ENCODE measurements around the gene LRRC4B. TPM values are rescaled to one million over a fixed set of nuclear protein-coding genes. Genes with fewer than 3 reads are reported as not detected.
A peak's percentile ranks its signal among the peaks of the same experiment; 100 is the strongest.

The LRRC4B gene
- polyA plus RNA-seq, 1 donor (not counting 4 experiments of a cell fraction or from before 2014, with no cell fraction given), result not detected

DNA sequence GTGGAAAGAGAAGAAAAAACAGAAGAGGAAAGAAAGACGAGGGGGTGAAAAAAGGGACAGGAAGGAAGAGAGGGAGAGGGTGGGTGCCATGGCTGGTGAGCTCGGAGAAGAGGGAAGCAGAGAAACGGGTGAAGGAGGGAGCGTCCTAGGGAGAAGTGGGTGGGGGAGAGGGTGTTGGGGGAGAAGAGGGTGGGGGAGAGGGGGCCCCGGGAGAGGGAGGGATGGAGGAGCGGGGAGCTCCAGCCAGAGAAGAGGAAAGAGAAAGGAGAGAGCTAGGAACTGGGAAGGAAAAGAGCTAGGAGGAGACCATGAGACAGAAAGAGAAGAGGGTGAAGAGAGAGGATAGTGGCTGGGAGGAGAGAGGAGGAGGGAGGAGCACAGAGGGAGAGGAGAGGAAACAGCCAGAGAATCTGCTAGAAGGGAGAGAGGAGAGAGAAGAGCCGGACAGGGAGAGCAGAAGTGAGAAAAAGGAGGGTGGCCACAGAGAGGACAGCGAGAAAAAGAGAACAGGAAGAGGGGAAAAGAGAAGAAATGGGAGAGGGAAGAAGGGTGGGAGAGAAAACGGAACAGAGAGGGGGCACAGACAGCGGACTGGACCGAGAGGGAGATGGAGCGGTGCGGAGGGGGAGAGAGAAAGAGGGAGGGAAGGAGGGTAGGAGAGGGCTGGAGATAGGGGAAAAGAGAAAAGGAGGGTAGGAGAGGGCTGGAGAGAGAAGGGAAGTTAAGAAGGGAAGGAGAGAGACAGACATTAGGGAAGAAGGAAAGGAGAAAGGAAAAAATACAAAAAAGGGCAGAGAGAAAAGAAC, 79.6 kb downstream of the LRRC4B start:
- Histone ChIP-seq H3K27ac (ENCODE audit: control insufficient read depth, insufficient read depth, low read length) (no peak overlapping the region), H3K4me2 (ENCODE audit: control insufficient read depth, extremely low read depth, insufficient read depth, low read depth, low read length) (no peak overlapping the region), H3K9ac (ENCODE audit: control insufficient read depth, extremely low read depth, insufficient read depth, low read length) (no peak overlapping the region), H3K9me1 (ENCODE audit: control insufficient read depth, extremely low read depth, insufficient read depth, low read length) (no peaks in the 10 kb centered on the region), H3K36me3 (ENCODE audit: control insufficient read depth in 2 of 2, extremely low read depth in 1 of 2, insufficient read depth in 2 of 2, low read length in 2 of 2) (peaks cover 0 to 1% of the 10 kb centered on the region in 2 experiments), H3K9me3 (ENCODE audit: control insufficient read depth, low read depth, low read length) (no peaks in the 10 kb centered on the region), H3K27me3 (ENCODE audit: control insufficient read depth, extremely low read depth, insufficient read depth, low read length) (peaks cover 51% of the 10 kb centered on the region), H2AFZ (ENCODE audit: control insufficient read depth, low read length) (no peak overlapping the region), H3K4me3 (ENCODE audit: control insufficient read depth in 2 of 3, extremely low read depth in 1 of 3, insufficient read depth in 2 of 3, low read depth in 1 of 3, low read length in 3 of 3) (no peak overlapping the region), H4K20me1 (ENCODE audit: control insufficient read depth, extremely low read depth, insufficient read depth, low read length) (no peaks in the 10 kb centered on the region), H3K4me1 (ENCODE audit: control insufficient read depth, extremely low read depth, insufficient read depth, low read length) (no peaks in the 10 kb centered on the region), H3K79me2 (ENCODE audit: control insufficient read depth, insufficient read depth, low read length) (no peaks in the 10 kb centered on the region)
- DNase-seq (ENCODE audit: low read depth, low spot score), result no peak
- FAIRE-seq, result no peak
- TF ChIP-seq EZH2 (IDR thresholded peaks at IDR 0.05; ENCODE audit: low read length) (peak; percentile 34), CTCF (optimal IDR thresholded peaks at IDR 0.05 in 1 of 3, IDR thresholded peaks at IDR 0.05 in 1 of 3, conservative IDR thresholded peaks at IDR 0.05 in 1 of 3; ENCODE audit: extremely low read depth in 1 of 3, insufficient read depth in 2 of 3, low read length in 3 of 3) (no peak)
- dilution Hi-C loops (cut with MboI; ENCODE audit: extremely low pct_ligation_motif_present, low sequenced_read_pairs), result no loop called here

GRCh38 chr19:50486823-50487515, 81.3 kb downstream of the LRRC4B start:
- Histone ChIP-seq H3K4me3 (ENCODE audit: control insufficient read depth in 2 of 3, extremely low read depth in 1 of 3, insufficient read depth in 2 of 3, low read depth in 1 of 3, low read length in 3 of 3) (no peak overlapping the region), H3K9me3 (ENCODE audit: control insufficient read depth, low read depth, low read length) (no peaks in the 10 kb centered on the region), H2AFZ (ENCODE audit: control insufficient read depth, low read length) (no peak overlapping the region), H3K9me1 (ENCODE audit: control insufficient read depth, extremely low read depth, insufficient read depth, low read length) (no peaks in the 10 kb centered on the region), H4K20me1 (ENCODE audit: control insufficient read depth, extremely low read depth, insufficient read depth, low read length) (no peaks in the 10 kb centered on the region), H3K9ac (ENCODE audit: control insufficient read depth, extremely low read depth, insufficient read depth, low read length) (no peak overlapping the region), H3K27me3 (ENCODE audit: control insufficient read depth, extremely low read depth, insufficient read depth, low read length) (peaks cover 37% of the 10 kb centered on the region), H3K36me3 (ENCODE audit: control insufficient read depth in 2 of 2, extremely low read depth in 1 of 2, insufficient read depth in 2 of 2, low read length in 2 of 2) (peaks cover 0 to 9% of the 10 kb centered on the region in 2 experiments), H3K27ac (ENCODE audit: control insufficient read depth, insufficient read depth, low read length) (no peak overlapping the region), H3K4me2 (ENCODE audit: control insufficient read depth, extremely low read depth, insufficient read depth, low read depth, low read length) (no peak overlapping the region), H3K4me1 (ENCODE audit: control insufficient read depth, extremely low read depth, insufficient read depth, low read length) (no peaks in the 10 kb centered on the region), H3K79me2 (ENCODE audit: control insufficient read depth, insufficient read depth, low read length) (no peaks in the 10 kb centered on the region)
- TF ChIP-seq CTCF (optimal IDR thresholded peaks at IDR 0.05 in 1 of 3, IDR thresholded peaks at IDR 0.05 in 1 of 3, conservative IDR thresholded peaks at IDR 0.05 in 1 of 3; ENCODE audit: extremely low read depth in 1 of 3, insufficient read depth in 2 of 3, low read length in 3 of 3) (peak; percentile 41 to 79 (median 69)), EZH2 (IDR thresholded peaks at IDR 0.05; ENCODE audit: low read length) (no peak)
- DNase-seq (ENCODE audit: low read depth, low spot score) (peak; percentile 32), FAIRE-seq (no peak)
- dilution Hi-C loops (cut with MboI; ENCODE audit: extremely low pct_ligation_motif_present, low sequenced_read_pairs), result no loop called here
